Umbilical cord (tissue), 2 donors: Measurements from ENCODE around the gene EPGN. TPM values are rescaled to one million over a fixed set of nuclear protein-coding genes. Genes with fewer than 3 reads are reported as not detected.

Experiments used
- DNase-seq: peaks from one replicate; pipeline ENCODE4 v3.0.0-alpha.2; 2015; ENCODE audit warnings: low spot score
- total RNA-seq: library from RNA; depleted of rRNA; stranded (reverse); fragments of >200 nt; gene quantifications from one replicate; pipeline ENCODE4 v1.2.3, GENCODE V29; 2014; ENCODE audit warnings: low replicate concordance; ENCODE audit not compliant: insufficient read depth

EPGN gene
- total RNA-seq, 1 donor from 2014 or later = 7.0 TPM

- DNase-seq = no peak
Measured at GRCh38 chr4:74309223-74309622, 953 bp downstream of the EPGN start.

DNA sequence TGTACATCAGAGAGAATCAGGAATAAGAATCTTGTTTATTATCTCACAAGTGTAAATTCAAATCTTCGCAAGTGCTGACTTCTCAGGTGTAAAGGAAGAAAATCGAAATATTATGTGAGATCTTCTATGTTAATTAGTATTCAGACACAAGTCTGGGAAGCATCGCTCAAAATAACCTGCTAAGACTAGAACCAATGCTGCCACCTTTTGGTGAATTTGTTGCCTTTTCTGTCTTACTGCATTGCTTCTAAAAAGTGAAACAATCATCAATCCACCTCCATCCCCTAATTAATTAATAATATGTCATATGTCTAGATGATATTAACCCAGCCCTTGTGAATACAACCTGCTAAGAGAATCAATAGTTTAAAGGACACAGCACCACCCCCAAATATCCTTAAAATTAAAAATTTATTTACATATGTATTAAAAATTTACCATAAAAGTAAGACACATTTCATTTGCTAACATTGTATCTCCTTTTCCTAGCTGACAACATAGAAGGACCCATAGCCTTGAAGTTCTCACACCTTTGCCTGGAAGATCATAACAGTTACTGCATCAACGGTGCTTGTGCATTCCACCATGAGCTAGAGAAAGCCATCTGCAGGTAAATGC lies 3.5 kb downstream of the EPGN start:
- DNase-seq = peak; percentile 59

- DNase-seq = no peak
Measured at GRCh38 chr4:74314329-74314728, 6.1 kb downstream of the EPGN start.

- DNase-seq = no peak
Measured at GRCh38 chr4:74314944-74315343, 6.7 kb downstream of the EPGN start.

DNA sequence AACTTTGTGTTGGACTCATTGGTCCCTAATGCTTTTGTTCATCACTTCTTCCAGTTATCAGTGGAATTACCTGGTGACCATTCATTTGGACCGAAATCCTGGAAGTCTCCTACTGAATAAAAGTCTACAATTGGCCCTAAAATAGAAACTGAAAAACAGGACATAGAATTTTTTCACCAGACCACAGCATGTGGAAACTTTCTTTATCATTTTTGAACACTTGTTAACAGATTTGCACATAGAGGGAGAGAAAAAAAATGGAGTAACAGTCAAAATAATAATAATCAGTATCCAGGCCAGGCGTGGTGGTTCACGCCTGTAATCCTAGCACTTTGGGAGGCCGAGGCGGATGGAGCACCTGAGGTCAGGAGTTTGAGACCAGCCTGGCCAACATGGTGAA lies 7.1 kb downstream of the EPGN start:
- no peak for DNase-seq

DNA sequence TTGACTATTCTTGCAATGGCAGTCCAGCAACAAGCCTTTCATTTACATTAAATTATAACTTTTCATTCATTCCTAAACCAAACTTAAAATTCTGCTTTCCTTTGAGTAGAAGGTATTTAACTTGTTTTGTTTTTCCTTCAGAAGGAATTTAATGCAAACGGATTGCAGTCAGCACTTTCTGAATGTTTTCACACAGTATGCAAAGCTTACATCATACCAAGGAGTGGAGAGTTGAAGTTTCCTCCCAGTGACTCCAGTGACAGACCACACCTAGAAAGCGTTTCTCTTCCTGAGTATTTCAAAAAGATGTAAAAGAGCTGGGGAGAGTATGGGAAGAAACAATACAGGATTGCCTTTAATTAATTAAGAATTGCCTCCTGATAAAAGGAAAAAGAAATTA lies 8.1 kb downstream of the EPGN start:
- no peak for DNase-seq

DNA sequence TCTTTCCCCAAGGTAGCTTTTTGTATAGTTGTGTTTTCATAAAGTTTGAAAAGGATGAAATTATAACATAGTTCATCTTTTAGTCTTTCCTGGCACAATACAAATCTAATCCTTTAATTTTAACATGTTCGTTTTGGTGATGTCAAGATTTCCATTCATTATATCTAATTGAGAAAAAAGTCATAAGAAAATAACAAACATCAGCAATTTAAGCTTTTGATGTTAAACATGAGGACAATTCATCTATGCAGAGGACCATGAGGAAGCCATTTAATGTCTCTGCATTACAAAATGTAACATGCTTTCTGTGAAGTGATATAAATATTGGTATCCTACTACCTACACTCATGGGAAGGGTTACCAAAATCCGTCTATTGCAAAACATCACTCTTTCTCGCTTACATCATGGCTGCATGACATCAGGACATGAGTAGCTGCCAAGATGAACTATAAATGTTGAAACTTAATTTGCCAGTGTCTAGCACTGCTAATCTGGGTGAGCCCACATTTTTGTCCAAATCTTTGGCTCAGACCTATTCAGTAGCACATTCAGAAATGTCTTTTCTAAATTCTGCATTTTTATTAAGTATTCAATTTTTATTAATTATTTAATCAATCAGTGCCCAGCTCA lies 9.5 kb downstream of the EPGN start:
- no peak for DNase-seq

DNA sequence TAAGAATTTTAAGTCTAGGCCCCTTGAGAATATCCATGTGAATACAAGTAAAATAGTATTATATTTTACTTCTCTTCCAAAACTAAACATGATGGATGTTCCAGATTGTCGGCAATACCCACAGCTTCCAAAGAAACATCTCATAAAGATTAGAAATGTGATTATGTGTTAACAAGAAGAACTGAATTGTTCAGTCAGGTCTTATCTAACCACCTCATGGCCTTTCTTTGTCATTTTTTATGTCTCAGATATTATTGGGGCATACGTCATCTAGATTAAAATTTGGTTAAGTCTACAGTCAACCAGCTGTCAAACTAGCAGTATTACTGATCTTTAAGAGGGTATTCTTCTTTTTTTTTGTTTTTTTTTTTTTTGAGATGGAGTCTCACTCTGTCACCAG lies 10.0 kb downstream of the EPGN start:
- no peak for DNase-seq

GRCh38 chr4:74319470-74319869 lies 11.2 kb downstream of the EPGN start:
- no peak for DNase-seq

- peak; percentile 57 for DNase-seq
Measured at GRCh38 chr4:74320559-74321118, 12.4 kb downstream of the EPGN start.

DNA sequence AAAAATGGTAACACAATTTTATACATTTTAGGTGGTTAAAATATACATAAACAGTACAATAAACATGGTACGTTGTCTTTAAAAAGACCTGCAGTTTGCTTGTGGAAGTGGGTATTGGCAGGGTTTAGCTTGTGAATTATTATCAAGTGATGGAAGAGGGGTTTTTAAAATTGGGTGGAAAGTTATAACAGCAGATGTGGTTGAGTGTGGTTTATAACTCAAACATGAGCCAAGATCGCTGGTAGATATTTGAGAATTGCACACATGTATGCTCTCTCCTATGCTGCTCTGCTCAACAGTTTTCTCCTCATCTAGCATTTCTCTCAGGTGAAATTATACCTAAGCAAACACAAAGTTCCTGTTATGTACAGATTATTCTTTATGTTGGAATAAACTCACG lies 14.0 kb downstream of the EPGN start:
- no peak for DNase-seq

- DNase-seq = no peak
Measured at GRCh38 chr4:74323663-74324062, 15.4 kb downstream of the EPGN start.

DNA sequence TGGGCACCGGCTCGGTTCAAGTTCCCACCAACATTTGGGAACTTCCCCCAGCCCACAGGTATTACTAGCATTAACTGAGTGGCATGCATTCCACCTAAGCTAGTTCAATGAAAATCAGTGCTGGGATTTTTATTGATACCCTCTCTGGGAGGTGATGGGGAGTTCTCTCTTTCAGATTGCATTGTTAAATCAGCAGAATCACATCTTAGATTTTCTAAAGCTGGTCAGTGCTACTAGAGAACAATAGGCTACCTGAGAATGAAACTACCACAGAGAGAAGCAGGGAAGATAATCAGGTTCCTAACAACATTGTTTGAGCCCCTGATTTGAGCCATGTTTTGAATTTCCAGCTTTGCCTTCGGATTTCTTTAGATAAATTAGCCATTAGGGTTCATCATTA lies 16.0 kb downstream of the EPGN start:
- DNase-seq = no peak

DNA sequence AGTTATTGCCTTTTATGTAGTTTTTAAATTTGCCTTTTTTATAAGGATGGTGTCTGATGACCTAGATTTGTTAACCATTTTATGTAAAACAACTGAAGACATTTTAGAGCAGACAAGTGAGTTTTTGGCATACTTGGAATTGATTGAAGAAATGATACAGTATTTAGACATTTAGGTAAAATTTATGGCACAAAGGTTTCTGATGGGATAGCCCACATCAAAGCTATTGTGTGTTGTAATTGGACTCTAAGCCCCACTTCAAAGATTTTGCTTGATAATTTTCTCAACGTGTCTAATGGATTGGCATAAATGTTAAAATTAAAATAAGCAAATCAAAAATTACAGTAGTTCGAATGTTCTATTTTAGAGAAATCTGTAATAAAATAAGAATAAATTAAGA lies 17.6 kb downstream of the EPGN start:
- DNase-seq = no peak

DNA sequence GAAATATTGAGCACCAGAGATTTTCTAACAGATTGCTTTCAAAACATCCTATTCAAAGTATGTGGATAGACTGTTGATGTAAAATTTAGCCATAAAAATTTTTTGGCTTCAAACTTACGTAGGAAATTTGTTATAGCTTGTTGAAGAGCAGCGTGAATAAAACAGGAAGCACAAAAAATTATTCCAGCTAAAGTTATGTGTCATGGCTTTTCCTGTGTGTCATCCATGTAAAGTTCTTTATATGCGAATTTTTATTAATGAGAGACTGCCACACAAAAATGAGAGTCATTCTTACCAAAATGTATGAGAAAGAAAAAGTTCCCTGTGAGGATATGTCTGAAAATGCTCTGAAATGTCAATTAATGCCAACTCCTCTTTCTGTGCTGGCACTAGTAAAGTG lies 19.5 kb downstream of the EPGN start:
- DNase-seq = no peak

DNA sequence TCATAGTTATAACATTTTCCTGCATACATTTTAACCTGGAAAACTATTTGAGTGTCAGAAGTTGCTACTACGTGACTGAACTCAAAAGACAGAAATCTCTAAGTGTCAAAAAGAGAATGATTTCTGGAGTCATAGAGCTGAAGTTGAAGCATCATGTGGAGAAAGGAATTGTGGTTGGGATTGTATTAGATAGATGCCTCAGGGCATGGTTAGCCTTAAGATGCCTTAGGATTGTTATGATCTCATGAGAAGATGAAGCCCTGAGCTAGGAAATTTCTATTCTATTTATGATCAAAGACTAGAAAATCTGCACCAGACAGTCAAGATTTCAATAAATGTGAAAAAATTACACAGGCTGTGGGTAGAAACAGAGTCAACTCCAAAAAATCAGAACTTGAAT lies 20.2 kb downstream of the EPGN start:
- no peak for DNase-seq

DNA sequence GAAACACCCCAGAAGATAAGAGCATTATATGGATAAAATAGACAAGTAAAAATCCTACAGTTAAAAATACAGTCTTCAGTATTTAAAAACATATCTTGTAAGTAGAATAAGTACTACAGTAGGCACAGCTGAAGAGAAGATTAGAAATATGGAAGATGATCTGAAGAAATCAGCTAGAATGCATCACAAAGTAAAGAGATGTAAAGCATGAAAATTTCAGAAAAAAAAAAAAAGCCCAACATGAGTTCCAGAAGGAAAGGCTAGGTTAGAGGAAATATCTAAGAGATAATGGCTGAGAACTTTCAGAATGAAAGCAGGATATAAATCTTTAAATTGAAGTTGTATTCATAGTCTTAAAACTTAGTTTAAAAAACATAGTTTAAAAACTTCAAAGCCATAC lies 21.0 kb downstream of the EPGN start:
- DNase-seq = no peak

DNA sequence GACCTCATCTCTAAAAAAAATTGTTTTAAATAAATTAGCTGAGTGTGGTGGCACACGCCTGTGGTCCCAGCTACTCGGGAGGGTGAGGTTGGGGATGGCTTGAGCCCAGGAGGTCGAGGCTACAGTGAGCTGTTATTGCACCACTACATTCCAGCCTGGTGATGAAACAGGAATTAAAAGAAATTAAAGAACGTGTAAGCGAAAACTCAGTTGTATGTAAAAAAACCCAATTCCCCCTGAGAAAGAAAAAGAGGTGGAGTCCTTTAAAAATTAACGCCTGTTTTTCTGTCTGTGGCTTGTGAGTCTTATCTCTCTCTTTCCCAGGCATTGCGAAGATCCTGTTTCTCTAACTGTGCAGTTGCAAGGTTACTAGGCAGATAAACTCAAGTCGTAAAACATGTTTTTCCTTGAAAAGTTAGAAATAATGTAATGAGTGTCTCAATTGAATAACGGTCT lies 22.1 kb downstream of the EPGN start:
- no peak for DNase-seq

- no peak for DNase-seq
Measured at GRCh38 chr4:74331252-74331651, 23.0 kb downstream of the EPGN start.

GRCh38 chr4:74331944-74332343 lies 23.7 kb downstream of the EPGN start:
- DNase-seq = no peak

DNA sequence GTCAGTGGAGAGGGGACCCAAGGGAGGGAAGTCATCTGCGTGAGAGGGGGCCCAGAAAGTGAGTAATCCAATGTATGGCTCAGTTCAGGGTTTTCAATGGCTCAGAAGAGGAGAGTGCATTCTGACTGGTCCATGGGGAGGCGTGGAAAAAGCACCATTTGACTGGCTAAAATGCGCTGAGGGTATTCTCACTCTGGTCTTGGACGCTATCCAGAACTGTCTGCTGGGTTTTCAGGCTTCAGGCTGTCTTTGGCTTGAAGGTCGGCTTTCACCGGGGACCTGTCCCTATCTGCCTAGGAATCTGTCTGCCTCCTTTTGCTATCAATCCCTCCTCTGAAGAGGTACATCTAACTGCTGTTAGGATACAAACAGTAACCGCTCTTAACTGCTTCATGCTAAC lies 26.4 kb downstream of the EPGN start:
- no peak for DNase-seq

DNA sequence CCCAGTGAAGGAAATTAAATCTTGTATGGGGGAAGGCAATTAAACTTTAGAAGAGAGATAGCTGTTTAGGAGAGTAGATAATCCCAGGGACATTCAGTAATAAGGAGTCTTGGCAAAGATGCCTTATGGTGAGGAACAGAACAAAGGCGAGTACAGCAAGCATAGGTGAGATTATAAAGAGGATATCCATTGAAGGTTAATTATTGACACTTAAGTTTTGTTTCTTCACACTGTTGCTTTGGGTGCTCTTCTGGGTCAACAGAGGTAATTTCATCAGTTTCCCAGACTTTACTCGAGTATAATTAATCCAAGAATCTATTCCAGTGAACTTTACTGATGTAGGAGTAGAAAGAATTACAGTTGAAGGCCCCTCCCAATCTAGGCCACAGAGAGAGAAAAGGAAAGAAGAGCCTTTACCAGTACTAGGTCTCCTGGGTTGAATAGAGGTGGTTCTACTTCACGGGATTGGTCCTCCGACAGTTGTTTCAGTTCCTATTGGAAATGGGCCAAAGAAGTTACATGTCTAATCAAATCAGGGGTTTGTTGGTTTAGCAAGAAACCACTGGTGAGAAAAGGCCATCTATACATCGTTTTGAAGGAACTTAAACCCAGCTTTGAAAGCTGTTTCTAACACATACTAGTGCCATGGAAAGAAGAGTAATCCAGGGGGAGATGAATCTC lies 27.2 kb downstream of the EPGN start:
- no peak for DNase-seq

DNA sequence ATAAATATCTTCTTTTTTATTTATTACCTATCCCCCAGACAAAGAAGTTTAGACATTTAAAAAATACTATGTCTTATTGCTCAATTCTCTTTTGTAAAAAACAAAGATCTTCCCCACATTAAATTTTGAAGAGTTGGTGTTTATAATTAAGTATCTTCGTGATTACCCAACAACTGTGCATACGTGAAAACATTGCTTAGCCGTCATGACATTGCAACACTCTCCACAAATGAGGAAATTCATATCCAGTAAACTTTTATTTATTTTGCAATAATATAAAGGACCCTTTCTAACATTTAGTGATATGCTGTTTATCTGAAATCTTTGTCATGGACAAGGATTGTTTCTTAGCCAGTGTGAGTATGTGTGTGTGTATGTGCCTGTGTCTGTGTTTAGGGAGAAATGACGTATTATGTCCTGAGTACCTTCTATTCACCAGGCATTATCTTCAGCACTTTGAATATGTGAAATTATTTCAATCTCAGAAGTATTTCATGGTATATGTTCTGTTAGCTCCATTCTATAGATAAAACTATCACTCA lies 30.6 kb downstream of the EPGN start:
- no peak for DNase-seq
